Measurements from ENCODE around the gene RGS10.
"Not testable (repeated sequence)": the region's sequence is repeated elsewhere in the genome, so short reads cannot be mapped to it uniquely, and the experiment has no call there.

RGS10 gene

GRCh38 chr10:119542357-119542987 lies at the start of gene RGS10:
RGS10 (minus strand) TSS chr10:119542719; CDS start chr10:119542638, 81 bp downstream.
- DNase-seq: no peak

GRCh38 chr10:119588071-119588470 lies 45.6 kb upstream of the RGS10 start:
- DNase-seq: no peak

GRCh38 chr10:119578355-119578754 lies 35.8 kb upstream of the RGS10 start:
- DNase-seq: no peak

GRCh38 chr10:119575991-119576390 lies 33.5 kb upstream of the RGS10 start:
- DNase-seq: no peak

GRCh38 chr10:119575506-119575905 lies 33.0 kb upstream of the RGS10 start:
- DNase-seq: no peak

GRCh38 chr10:119567978-119568377 lies 25.5 kb upstream of the RGS10 start:
- DNase-seq: no peak

GRCh38 chr10:119562097-119562496 lies 19.6 kb upstream of the RGS10 start:
- DNase-seq: no peak

GRCh38 chr10:119559511-119559910 lies 17.0 kb upstream of the RGS10 start:
- not testable (repeated sequence) for DNase-seq

GRCh38 chr10:119556081-119556480 lies 13.6 kb upstream of the RGS10 start:
- not testable (repeated sequence) for DNase-seq

GRCh38 chr10:119555178-119555784 lies 12.8 kb upstream of the RGS10 start:
- no peak for DNase-seq

GRCh38 chr10:119550827-119551226 lies 8.3 kb upstream of the RGS10 start:
- no peak for DNase-seq

- DNase-seq: no peak
These were observed 6.9 kb upstream of the RGS10 start for GRCh38 chr10:119549247-119549999.

- DNase-seq: no peak
These were observed 3.5 kb upstream of the RGS10 start for GRCh38 chr10:119546009-119546408.

GRCh38 chr10:119545310-119545709 lies 2.8 kb upstream of the RGS10 start:
- DNase-seq: no peak

GRCh38 chr10:119543814-119544642 lies 1.5 kb upstream of the RGS10 start:
- no peak for DNase-seq

- DNase-seq: no peak
These were observed 682 bp upstream of the RGS10 start for GRCh38 chr10:119542988-119543813.

- DNase-seq: no peak
These were observed 811 bp downstream of the RGS10 start for GRCh38 chr10:119541459-119542356.

GRCh38 chr10:119541046-119541445 lies 1.5 kb downstream of the RGS10 start:
- no peak for DNase-seq

- no peak for DNase-seq
These were observed 2.5 kb downstream of the RGS10 start for GRCh38 chr10:119540038-119540437.

- DNase-seq: no peak
These were observed 3.1 kb downstream of the RGS10 start for GRCh38 chr10:119539359-119539825.

Data from NCI-H774 (cell line).